CD4-positive, alpha-beta T cell (primary cell): Measurements from ENCODE around the gene BTN1A1. TPM values are rescaled to one million over a fixed set of nuclear protein-coding genes. Genes with fewer than 3 reads are reported as not detected.
"Not testable (repeated sequence)": the region's sequence is repeated elsewhere in the genome, so short reads cannot be mapped to it uniquely, and the experiment has no call there.

Source experiments
- ATAC-seq: fragments of 200-7000 bp; cut with Tn5 transposase; one replicate; pipeline ENCODE4 v1.10.0; 2022; ENCODE audit warnings: mild to moderate bottlenecking; ENCODE audit not compliant: poor library complexity
- CTCF ChIA-PET: fragments of 350-600 bp; sonication (Branson Sonifier 250); formaldehyde crosslinking; loops from one replicate; lab custom pipeline; 2021; ENCODE audit warnings: antibody characterized with exemption, inconsistent platforms; lab: Charles Lee
- POLR2A ChIA-PET: fragments of 350-600 bp; sonication (Branson Sonifier 250); formaldehyde crosslinking; loops from one replicate; lab custom pipeline; 2021; ENCODE audit warnings: antibody characterized with exemption, inconsistent platforms; lab: Charles Lee
- DNase-seq, 14 experiments: peaks; one replicate each; pipeline ENCODE4 v3.0.0-alpha.2; 2013 to 2020; ENCODE audit warnings: mixed read lengths in 2 of 14
- H3K27ac ChIP-seq, 2 donors: one replicate each; pipeline versions ENCODE4 v1.5.1 to v1.7.0; 2013; ENCODE audit warnings: low read length in 2 of 2, low read depth in 1 of 2, mild to moderate bottlenecking in 1 of 2
- H3K27me3 ChIP-seq, 2 experiments: 1 replicate in 1 of 2; 2 replicates in 1 of 2; pipeline versions ENCODE4 v1.6.1 to v1.7.0; 2013; ENCODE audit warnings: low read length in 2 of 2, control low read depth in 1 of 2, mild to moderate bottlenecking in 1 of 2, moderate library complexity in 1 of 2; ENCODE audit not compliant: insufficient read depth in 2 of 2, control insufficient read depth in 1 of 2
- H3K36me3 ChIP-seq: one replicate; pipeline ENCODE4 v1.6.1; 2013; ENCODE audit warnings: low read length, control low read depth; ENCODE audit not compliant: insufficient read depth
- H3K4me1 ChIP-seq: one replicate; pipeline ENCODE4 v1.6.1; 2013; ENCODE audit warnings: low read length, control low read depth; ENCODE audit not compliant: insufficient read depth
- H3K4me3 ChIP-seq: one replicate; pipeline ENCODE4 v1.5.1; 2013; ENCODE audit warnings: mild to moderate bottlenecking, low read length, moderate library complexity
- H3K9me3 ChIP-seq, 2 experiments: 1 replicate in 1 of 2; 2 replicates in 1 of 2; pipeline versions ENCODE4 v1.6.1 to v1.7.0; 2013; ENCODE audit warnings: low read length in 2 of 2, mild to moderate bottlenecking in 2 of 2, control low read depth in 1 of 2, moderate library complexity in 1 of 2; ENCODE audit not compliant: control insufficient read depth in 1 of 2, insufficient read depth in 1 of 2
- H3K27ac Mint-ChIP-seq: one replicate; pipeline ENCODE4 v1.8.0; 2020; ENCODE audit warnings: mixed read lengths
- H3K27me3 Mint-ChIP-seq: one replicate; pipeline ENCODE4 v1.8.0; 2021; ENCODE audit warnings: mixed read lengths
- H3K36me3 Mint-ChIP-seq: one replicate; pipeline ENCODE4 v1.8.0; 2021; ENCODE audit warnings: low read depth, mixed read lengths
- H3K4me1 Mint-ChIP-seq: one replicate; pipeline ENCODE4 v1.8.0; 2021; ENCODE audit warnings: low read depth, mixed read lengths
- H3K4me3 Mint-ChIP-seq: one replicate; pipeline ENCODE4 v1.8.0; 2020; ENCODE audit warnings: mild to moderate bottlenecking, mixed read lengths
- H3K9me3 Mint-ChIP-seq: one replicate; pipeline ENCODE4 v1.8.0; 2020; ENCODE audit warnings: mixed read lengths
- intact Hi-C, 2 experiments: fragments of 100-400 bp; cut with DNase I in 1 of 2; cut with micrococcal nuclease in 1 of 2; formaldehyde crosslinking; loops; one replicate each; pipeline versions ENCODE4 v1.15.1 to v1.9.0; 2023 to 2025; cut with DNase I, micrococcal nuclease
- total RNA-seq, 174 experiments: library from RNA in 2 of 174; stranded (reverse) in 2 of 174; gene quantifications; one replicate each; pipeline ENCODE4 v1.2.3 and lab custom pipeline; 2021 to 2026
- TF ChIP-seq, protein P1 (sequence below): fragments of 200-600 bp; IDR thresholded peaks from one replicate; pipeline ENCODE4 v1.8.0; 2022; ENCODE audit warnings: antibody characterized with exemption, mild to moderate bottlenecking

BTN1A1 gene
- total RNA-seq, 2 experiments from 2014 or later, result not detected

DNA sequence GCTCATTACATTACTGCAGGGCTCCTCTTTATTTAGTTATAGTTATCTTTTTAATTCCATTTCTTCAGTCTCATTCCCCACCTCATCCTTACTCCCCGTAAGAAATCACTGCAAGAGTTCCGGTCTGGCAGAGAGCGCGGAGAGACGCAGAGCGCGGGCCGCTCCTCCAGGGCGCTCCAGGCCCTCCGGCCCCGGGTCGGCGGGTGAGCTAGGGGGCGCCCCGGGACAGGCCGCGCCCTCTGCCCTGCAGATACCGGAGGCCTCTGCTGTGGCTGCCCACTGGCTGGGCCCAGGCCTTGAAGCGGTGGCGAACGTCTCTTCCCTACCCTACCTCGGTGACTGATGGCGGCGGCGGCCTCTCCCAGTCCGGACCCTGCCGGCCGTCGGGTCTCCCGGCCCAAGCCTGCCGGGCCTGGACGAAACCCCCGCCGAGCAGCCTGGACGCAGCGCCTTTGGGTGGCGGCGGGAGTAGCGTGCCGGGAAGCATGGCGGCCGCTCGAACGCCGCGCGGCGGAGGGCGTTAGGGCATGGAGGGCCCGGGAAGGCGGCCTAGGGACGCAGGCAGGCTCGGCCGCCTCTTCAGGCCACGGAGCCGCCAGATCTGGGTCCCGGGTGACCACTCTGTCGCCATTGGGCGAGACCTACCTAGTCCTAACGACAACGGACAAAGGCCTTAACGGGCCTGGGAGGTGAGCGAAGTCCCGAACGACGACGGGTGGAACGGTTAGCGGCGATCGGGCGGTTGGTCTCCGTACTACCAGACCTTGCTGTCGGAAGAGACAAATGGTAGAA lies 21.7 kb downstream of the BTN1A1 start:
- peak overlapping the region; percentile 99 for H3K27ac Mint-ChIP-seq
- ATAC-seq, result peak; percentile 36
- no peaks in the 10 kb centered on the region for H3K9me3 Mint-ChIP-seq
- intact Hi-C loops, result loop anchor here (1.0 to 2.0 kb wide), 6 partner anchors 11 to 47 kb away; partner anchors contain the start of gene HMGN4 (in 1 of the 2)
- no peaks in the 10 kb centered on the region for H3K36me3 ChIP-seq
- DNase-seq, result peak; percentile 29 to 85 (median 56)
- H3K4me3 ChIP-seq, result peak overlapping the region; percentile 65
- H3K27me3 Mint-ChIP-seq, result peaks cover 9% of the 10 kb centered on the region
- H3K27ac ChIP-seq, result peak overlapping the region; percentile 50 to 72
- TF ChIP-seq, protein P1, sequence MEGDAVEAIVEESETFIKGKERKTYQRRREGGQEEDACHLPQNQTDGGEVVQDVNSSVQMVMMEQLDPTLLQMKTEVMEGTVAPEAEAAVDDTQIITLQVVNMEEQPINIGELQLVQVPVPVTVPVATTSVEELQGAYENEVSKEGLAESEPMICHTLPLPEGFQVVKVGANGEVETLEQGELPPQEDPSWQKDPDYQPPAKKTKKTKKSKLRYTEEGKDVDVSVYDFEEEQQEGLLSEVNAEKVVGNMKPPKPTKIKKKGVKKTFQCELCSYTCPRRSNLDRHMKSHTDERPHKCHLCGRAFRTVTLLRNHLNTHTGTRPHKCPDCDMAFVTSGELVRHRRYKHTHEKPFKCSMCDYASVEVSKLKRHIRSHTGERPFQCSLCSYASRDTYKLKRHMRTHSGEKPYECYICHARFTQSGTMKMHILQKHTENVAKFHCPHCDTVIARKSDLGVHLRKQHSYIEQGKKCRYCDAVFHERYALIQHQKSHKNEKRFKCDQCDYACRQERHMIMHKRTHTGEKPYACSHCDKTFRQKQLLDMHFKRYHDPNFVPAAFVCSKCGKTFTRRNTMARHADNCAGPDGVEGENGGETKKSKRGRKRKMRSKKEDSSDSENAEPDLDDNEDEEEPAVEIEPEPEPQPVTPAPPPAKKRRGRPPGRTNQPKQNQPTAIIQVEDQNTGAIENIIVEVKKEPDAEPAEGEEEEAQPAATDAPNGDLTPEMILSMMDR, result peak; percentile 42
- ChIA-PET CTCF (interaction anchor here (0.6 to 2.7 kb wide), 6 partner anchors 11 to 529 kb away, joined by 3 to 15 read pairs (median 3); no protein-coding TSS in a partner anchor), POLR2A (interaction anchor here (0.7 to 5.1 kb wide), 13 partner anchors 8 to 305 kb away, joined by 3 to 80 read pairs (median 4); partner anchors contain the start of gene HMGN4)
- peak overlapping the region; percentile 89 for H3K4me3 Mint-ChIP-seq
- peaks cover 10% of the 10 kb centered on the region for H3K4me1 ChIP-seq
- peaks cover 30% of the 10 kb centered on the region for H3K4me1 Mint-ChIP-seq
- no peaks in the 10 kb centered on the region for H3K27me3 ChIP-seq
- H3K9me3 ChIP-seq, result no peaks in the 10 kb centered on the region
- peaks cover 16% of the 10 kb centered on the region for H3K36me3 Mint-ChIP-seq

DNA sequence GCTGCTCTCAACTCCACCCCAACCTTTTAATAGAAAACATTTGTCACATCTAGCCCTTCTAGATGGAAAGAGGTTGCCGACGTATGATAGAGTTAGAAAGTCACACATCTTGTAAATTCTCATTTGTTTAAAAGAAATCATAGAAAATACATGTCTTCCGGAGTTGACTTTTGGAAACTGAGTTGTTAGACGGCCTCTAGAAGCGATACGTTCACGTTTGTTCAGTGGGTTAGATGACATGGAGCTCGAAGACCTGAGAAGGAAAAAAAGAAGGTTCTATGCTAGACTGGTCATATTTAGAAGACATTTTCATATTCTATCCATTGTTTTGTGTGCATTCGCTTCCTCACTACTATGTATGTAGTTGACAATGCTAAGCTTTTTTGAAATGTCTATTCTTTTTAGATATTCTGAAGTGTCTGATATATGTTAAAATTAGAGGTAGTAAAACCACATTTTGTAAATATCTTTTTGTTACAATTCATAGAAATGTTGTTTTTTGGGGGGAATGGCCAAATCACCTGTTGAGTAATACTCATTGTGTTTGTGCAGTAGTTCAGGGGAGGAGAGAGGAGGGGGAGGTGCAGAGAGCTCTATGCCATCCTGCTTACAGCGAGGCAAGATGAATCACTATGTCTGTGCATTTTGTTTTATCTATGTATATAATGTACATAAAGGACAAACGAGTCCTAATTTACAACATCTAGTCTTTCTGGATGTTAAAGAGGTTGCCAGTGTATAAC lies 22.6 kb downstream of the BTN1A1 start:
- H3K36me3 ChIP-seq, H3K9me3 Mint-ChIP-seq, H3K27me3 Mint-ChIP-seq, H3K9me3 ChIP-seq, ATAC-seq, H3K27me3 ChIP-seq: not testable (repeated sequence)
- Mint-ChIP-seq H3K27ac (peak overlapping the region; percentile 85), H3K4me3 (peak overlapping the region; percentile 87), H3K4me1 (peaks cover 30% of the 10 kb centered on the region), H3K36me3 (peaks cover 16% of the 10 kb centered on the region)
- CTCF ChIA-PET, result interaction anchor here (0.9 to 2.7 kb wide), 3 partner anchors 10 to 530 kb away, joined by 3 to 15 read pairs (median 3); no protein-coding TSS in a partner anchor
- DNase-seq, result peak in 7 of 14 experiments; percentile 15 to 47 (median 34)
- POLR2A ChIA-PET, result interaction anchor here (0.7 to 5.1 kb wide), 6 partner anchors 10 to 210 kb away, joined by 3 to 80 read pairs (median 8); partner anchors contain the start of gene HMGN4
- Histone ChIP-seq H3K4me3 (peak overlapping the region; percentile 65), H3K27ac (peak overlapping the region in 1 of 2 donors; percentile 72), H3K4me1 (peaks cover 10% of the 10 kb centered on the region)
- intact Hi-C loops, result loop anchor here (1.0 to 2.0 kb wide), 2 partner anchors 30 to 32 kb away; no protein-coding TSS in a partner anchor

DNA sequence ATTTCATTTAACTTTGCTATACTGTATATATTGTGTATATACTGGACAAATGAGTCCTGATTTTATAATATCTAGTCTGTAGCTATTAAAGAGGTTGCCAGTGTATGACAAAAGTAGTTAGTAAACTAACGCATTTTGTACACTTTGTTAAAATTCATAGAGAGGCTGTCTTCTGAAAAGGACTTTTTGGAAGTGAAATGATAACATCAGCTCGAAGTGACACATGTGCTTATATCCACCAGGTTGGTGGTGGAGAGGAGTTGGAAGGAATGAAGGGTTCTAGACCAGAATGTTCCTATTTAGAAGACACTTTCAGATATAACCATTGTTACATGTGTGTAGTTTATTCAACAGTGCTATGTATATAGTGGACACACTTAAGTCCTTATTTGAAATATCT lies 24.2 kb downstream of the BTN1A1 start:
- ChIA-PET CTCF (interaction anchor here (0.8 to 1.0 kb wide), 3 partner anchors 13 to 190 kb away, joined by 3 read pairs; partner anchors contain the start of gene HMGN4), POLR2A (interaction anchor here (0.6 to 1.2 kb wide), 3 partner anchors 9 to 368 kb away, joined by 3 to 5 read pairs (median 4); no protein-coding TSS in a partner anchor)
- H3K27me3 ChIP-seq, H3K4me3 ChIP-seq, DNase-seq, H3K27me3 Mint-ChIP-seq, H3K27ac ChIP-seq, H3K36me3 ChIP-seq, H3K27ac Mint-ChIP-seq, intact Hi-C loops, H3K9me3 ChIP-seq, H3K9me3 Mint-ChIP-seq, ATAC-seq: not testable (repeated sequence)
- peaks cover 10% of the 10 kb centered on the region for H3K4me1 ChIP-seq
- peaks cover 16% of the 10 kb centered on the region for H3K36me3 Mint-ChIP-seq
- peak overlapping the region; percentile 4 for H3K4me3 Mint-ChIP-seq
- H3K4me1 Mint-ChIP-seq, result peaks cover 34% of the 10 kb centered on the region
